ENCODE measurements around the gene N4BP2. TPM values are rescaled to one million over a fixed set of nuclear protein-coding genes. Genes with fewer than 3 reads are reported as not detected.

Gene N4BP2
- total and polyA plus RNA-seq, 2 of the 8 experiments (the other 6 are each of a cell fraction or from before 2014, with no cell fraction given): 4.4 to 44.7 TPM

DNA sequence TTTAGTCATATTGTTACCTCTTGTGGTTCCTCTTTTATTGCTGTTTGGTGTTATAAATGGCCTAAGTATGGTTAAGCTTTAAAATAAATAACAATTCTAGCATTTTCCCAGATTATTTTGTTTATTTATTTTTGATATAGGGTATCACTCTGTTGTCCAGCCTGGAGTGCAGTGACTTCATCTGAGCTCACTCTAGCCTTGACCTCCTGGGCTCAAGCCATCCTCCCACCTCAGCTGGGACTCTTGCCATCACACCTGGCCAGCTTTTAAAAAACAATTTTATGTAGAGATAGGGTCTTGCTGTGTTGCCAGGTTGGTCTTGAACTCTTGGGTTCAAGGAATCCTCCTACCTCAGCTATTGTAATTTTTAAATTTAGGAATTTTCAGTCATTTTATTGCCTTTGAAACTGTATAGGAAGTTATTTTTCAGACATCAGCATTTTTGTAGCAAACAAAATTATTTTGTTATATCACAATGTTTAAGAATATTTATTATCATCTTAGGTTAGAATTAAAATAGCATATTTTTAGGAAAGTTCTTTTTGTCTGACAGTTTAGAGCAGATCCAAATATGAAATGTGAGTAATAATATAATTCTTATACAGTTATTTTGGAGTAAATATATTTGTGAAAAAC lies 73.9 kb downstream of the N4BP2 start:
- TF ChIP-seq RNF2 (IDR thresholded peaks at IDR 0.05; ENCODE audit: borderline replicate concordance, low read depth, low read length, missing control alignments, poor library complexity, severe bottlenecking): no peak
- no peak for TF ChIP-seq KDM5A (IDR thresholded peaks at IDR 0.05; ENCODE audit: low read length)
- TF ChIP-seq JUND (IDR thresholded peaks at IDR 0.05; ENCODE audit: low read length): no peak
- no peak for TF ChIP-seq CREB1 (IDR thresholded peaks at IDR 0.05)
- no peak for TF ChIP-seq ZNF274 (IDR thresholded peaks at IDR 0.05; ENCODE audit: borderline replicate concordance, extremely low read depth, low read length)
- TF ChIP-seq POLR2A (IDR thresholded peaks at IDR 0.05; ENCODE audit: control extremely low read depth in 1 of 2, low read depth in 2 of 2, low read length in 2 of 2): no peak
- no peak for TF ChIP-seq TAF7 (optimal IDR thresholded peaks at IDR 0.05; ENCODE audit: borderline replicate concordance, low read depth, low read length)
- TF ChIP-seq SP4 (IDR thresholded peaks at IDR 0.05; ENCODE audit: low read length): no peak
- no peak for TF ChIP-seq HDAC2 (IDR thresholded peaks at IDR 0.05; ENCODE audit: borderline replicate concordance in 1 of 2, low read depth in 2 of 2, low read length in 2 of 2)

More for the DNA sequence above, 73.9 kb downstream of the N4BP2 start:
- no peaks in the 10 kb centered on the region for H4K20me1 ChIP-seq (replicated peaks in 1 of 2; ENCODE audit: control insufficient read depth in 1 of 2, insufficient read depth in 2 of 2, low read length in 2 of 2)
- no peak overlapping the region for H2BK12ac ChIP-seq (ENCODE audit: low read depth, low read length)
- no peak overlapping the region for H4K8ac ChIP-seq (ENCODE audit: extremely low read depth, insufficient read depth, low read length)
- ChIA-PET POLR2A (ENCODE audit: partially characterized antibody) (interaction anchor here (0.8 kb wide), 2 partner anchors 13 to 67 kb away, joined by 3 read pairs; partner anchors contain the start of gene RHOH), CTCF (ENCODE audit: partially characterized antibody) (interaction anchor here (0.8 to 2.4 kb wide), 2 partner anchors 19 to 179 kb away, joined by 3 to 5 read pairs; no protein-coding TSS in a partner anchor)
- FAIRE-seq: no peak
- H3K56ac ChIP-seq (replicated peaks; ENCODE audit: insufficient read length, low read depth, low read length): no peak overlapping the region
- H3K4me2 ChIP-seq (ENCODE audit: insufficient read depth in 1 of 2, low read depth in 2 of 2, low read length in 2 of 2): no peak overlapping the region
- no peaks in the 10 kb centered on the region for H3K79me1 ChIP-seq (ENCODE audit: low read depth, low read length)
- H3K4me1 ChIP-seq (replicated peaks in 1 of 4; ENCODE audit: control insufficient read depth in 3 of 4, insufficient read depth in 4 of 4, low read length in 3 of 4): no peaks in the 10 kb centered on the region
- H3K36me3 ChIP-seq (ENCODE audit: control insufficient read depth in 2 of 4, insufficient read depth in 4 of 4, low read length in 3 of 4): peaks cover 0 to 41% (median 7%) of the 10 kb centered on the region in 4 experiments; a peak in 2 of 8 replicates
- H2BK20ac ChIP-seq (ENCODE audit: low read length): no peak overlapping the region
- H3K27me3 ChIP-seq (replicated peaks in 1 of 4; ENCODE audit: control insufficient read depth in 3 of 4, extremely low read depth in 1 of 4, insufficient read depth in 3 of 4, low read length in 3 of 4): no peaks in the 10 kb centered on the region
- no peak overlapping the region for H4K5ac ChIP-seq (ENCODE audit: insufficient read length, low read depth, low read length)
- H3K9ac ChIP-seq (replicated peaks in 1 of 4; ENCODE audit: extremely low read depth in 1 of 4, low read depth in 3 of 4, low read length in 3 of 4): no peak overlapping the region
- no peak overlapping the region for H2BK15ac ChIP-seq (ENCODE audit: low read length)
- no peaks in the 10 kb centered on the region for H3K79me2 ChIP-seq (ENCODE audit: control insufficient read depth in 1 of 2, insufficient read depth in 2 of 2, low read length in 2 of 2)
- no peak overlapping the region for H2AK5ac ChIP-seq (ENCODE audit: low read depth, low read length)
- H3K14ac ChIP-seq (ENCODE audit: insufficient read length): no peak overlapping the region
- H3K4me3 ChIP-seq (ENCODE audit: extremely low read depth in 1 of 4, insufficient read depth in 2 of 4, low read depth in 3 of 4, low read length in 4 of 4): no peak overlapping the region
- no peak overlapping the region for H3K23ac ChIP-seq (ENCODE audit: insufficient read length)
- no peak overlapping the region for H2BK5ac ChIP-seq (ENCODE audit: low read depth, low read length)
- DNase-seq (ENCODE audit: low read depth in 1 of 2, low spot score in 2 of 2): no peak
- no peak overlapping the region for H3K4ac ChIP-seq (replicated peaks; ENCODE audit: insufficient read length, low read depth, low read length)
- no peak overlapping the region for H3K18ac ChIP-seq (ENCODE audit: extremely low read depth, low read length)
- no peaks in the 10 kb centered on the region for H3K9me3 ChIP-seq (ENCODE audit: insufficient read depth in 2 of 2, low read depth in 1 of 2, low read length in 1 of 2)
- no peak overlapping the region for H4K91ac ChIP-seq (replicated peaks; ENCODE audit: insufficient read length, low read length)
- no peak overlapping the region for H2BK120ac ChIP-seq (replicated peaks; ENCODE audit: low read depth, low read length)
- H3K27ac ChIP-seq (ENCODE audit: low read depth, low read length): no peak overlapping the region
- H2AFZ ChIP-seq (ENCODE audit: low read length): no peak overlapping the region
- no peaks in the 10 kb centered on the region for H3K23me2 ChIP-seq (ENCODE audit: low read depth, low read length)
